ENCODE results near the gene PHPT1. TPM values are rescaled to one million over a fixed set of nuclear protein-coding genes. Genes with fewer than 3 reads are reported as not detected.

PHPT1 gene
- total and polyA plus RNA-seq, 2 of the 13 experiments (the other 11 are each of a cell fraction or from before 2014, with no cell fraction given) = 189 to 192 TPM

- in situ Hi-C loops (cut with HindIII; ENCODE audit: extremely low pct_ligation_motif_present, low pct_unique_long_range_greater_than_20kb) (no loop called here), intact Hi-C loops (cut with micrococcal nuclease; ENCODE audit: unreplicated experiment) (no loop called here)
- CTCF ChIA-PET (ENCODE audit: low intra/inter-chr PET ratio, low total read pairs) = no interaction called here
- POLR2A ChIA-PET = interaction anchor here (1.1 to 1.2 kb wide), 2 partner anchors 10 to 21 kb away, joined by 3 read pairs; no protein-coding TSS in a partner anchor
- FAIRE-seq (no peak), DNase-seq (ENCODE audit: low spot score) (no peak), ATAC-seq (no peak)
- Histone ChIP-seq H3K27me3 (ENCODE audit: control insufficient read depth in 1 of 2, insufficient read depth in 2 of 2, low read length in 2 of 2) (peaks cover 0 to 4% of the 10 kb centered on the region in 2 experiments; a peak in 3 of 5 replicates), H3K9ac (ENCODE audit: insufficient read depth, low read depth, low read length) (no peak overlapping the region), H3K9me3 (ENCODE audit: low read length) (peaks cover 13% of the 10 kb centered on the region), H4K20me1 (ENCODE audit: insufficient read depth, low read length) (no peaks in the 10 kb centered on the region), H2AFZ (ENCODE audit: low read length) (no peak overlapping the region), H3K27ac (ENCODE audit: extremely low read length, insufficient read depth, low read length) (no peak overlapping the region), H3K4me2 (ENCODE audit: low read depth, low read length) (no peak overlapping the region), H3K79me2 (ENCODE audit: insufficient read depth, low read length) (no peaks in the 10 kb centered on the region), H3K4me3 (replicated peaks in 1 of 3; ENCODE audit: insufficient read depth in 1 of 3, low read depth in 2 of 3, low read length in 3 of 3) (no peak overlapping the region), H3K36me3 (replicated peaks in 1 of 2; ENCODE audit: control insufficient read depth in 1 of 2, insufficient read depth in 2 of 2, low read length in 2 of 2) (no peaks in the 10 kb centered on the region), H3K4me1 (ENCODE audit: insufficient read depth, low read length) (peaks cover 8% of the 10 kb centered on the region; the same call in 1 of the 2 replicates)
- 64% methylated on average over 6 of the region's 6 CpGs for WGBS (ENCODE audit: low lambda C conversion rate)
- BruUV-seq (replicated peaks) = no TSS peak
- TF ChIP-seq NFKBIZ (CRISPR knock-in tag; IDR thresholded peaks at IDR 0.05) = no peak
- TF ChIP-seq CEBPB (IDR thresholded peaks at IDR 0.05; ENCODE audit: borderline replicate concordance, low read depth, low read length) = peak; percentile 40; the same call in 1 of the 2 replicates
- no peak for TF ChIP-seq NRL (CRISPR knock-in tag; IDR thresholded peaks at IDR 0.05; ENCODE audit: borderline replicate concordance)
- no peak for TF ChIP-seq ZNF296 (CRISPR knock-in tag; conservative IDR thresholded peaks at IDR 0.05)
- no peak for TF ChIP-seq ZFP41 (CRISPR knock-in tag; IDR thresholded peaks at IDR 0.05; ENCODE audit: borderline replicate concordance)
- TF ChIP-seq HDAC6 (IDR thresholded peaks at IDR 0.05; ENCODE audit: low read depth, low read length) = no peak
- no peak for TF ChIP-seq GABPA (IDR thresholded peaks at IDR 0.05; ENCODE audit: low read depth, low read length)
- TF ChIP-seq GABPA (CRISPR knock-in tag; IDR thresholded peaks at IDR 0.05; ENCODE audit: low read depth) = no peak
- TF ChIP-seq CEBPG (CRISPR knock-in tag; IDR thresholded peaks at IDR 0.05) = peak; percentile 5; the same call in 1 of the 2 replicates
- TF ChIP-seq ZFP36 (IDR thresholded peaks at IDR 0.05; ENCODE audit: borderline replicate concordance, low read depth, low read length, partially characterized antibody) = no peak
- TF ChIP-seq ZNF703 (CRISPR knock-in tag; IDR thresholded peaks at IDR 0.05; ENCODE audit: borderline replicate concordance) = no peak
- TF ChIP-seq ZBTB25 (CRISPR knock-in tag; IDR thresholded peaks at IDR 0.05) = no peak
Measured at GRCh38 chr9:136875155-136875554, 25.9 kb downstream of the PHPT1 start.

Data from HepG2 (cell line).